Stimulated activated CD4-positive, alpha-beta T cell treated with anti-CD3 and anti-CD28 coated beads, Interleukin-15, amount 100 ng/mL, for 1 hour (primary cell): ENCODE data around the gene CETP.
"Not testable (repeated sequence)": the region's sequence is repeated elsewhere in the genome, so short reads cannot be mapped to it uniquely, and the experiment has no call there.

ENCODE experiments used
- DNase-seq, 2 donors: peaks; one replicate each; pipeline ENCODE4 v3.0.0-alpha.2; 2020; ENCODE audit warnings: low read depth in 1 of 2, low spot score in 1 of 2

The CETP gene

DNA sequence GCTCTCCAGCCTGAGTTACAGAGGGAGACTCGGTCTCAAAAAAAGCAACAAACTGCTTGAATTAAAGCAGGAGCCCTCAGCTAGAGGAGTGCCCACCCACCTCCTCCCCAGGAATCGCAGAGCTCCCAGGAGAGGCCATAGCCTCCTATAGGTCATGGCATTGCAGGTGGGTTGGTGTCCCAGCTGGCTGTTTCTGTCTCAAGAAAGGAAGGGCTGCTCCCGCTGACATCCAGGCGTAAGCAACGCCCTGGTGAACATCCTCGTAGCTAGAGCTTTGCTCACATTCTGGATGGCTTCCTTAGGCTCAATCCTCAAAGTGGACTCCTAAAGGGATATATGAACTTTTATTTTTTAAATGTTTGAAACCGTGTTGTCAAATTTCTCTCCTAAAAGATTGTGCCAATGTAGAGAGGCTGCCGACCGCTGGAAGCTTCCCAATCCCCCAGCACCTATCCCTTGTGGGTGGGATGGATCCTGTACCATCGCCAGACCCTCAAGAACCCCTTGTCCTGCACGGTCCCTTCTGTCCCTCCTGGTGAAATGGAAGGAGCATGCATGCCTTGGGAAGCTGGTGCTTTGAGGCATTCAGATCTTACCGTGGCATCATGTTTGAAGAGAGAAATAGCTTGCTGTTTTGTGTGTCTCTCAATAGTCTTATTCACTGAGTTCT is 33.5 kb downstream of the CETP start:
- DNase-seq, result no peak

DNA sequence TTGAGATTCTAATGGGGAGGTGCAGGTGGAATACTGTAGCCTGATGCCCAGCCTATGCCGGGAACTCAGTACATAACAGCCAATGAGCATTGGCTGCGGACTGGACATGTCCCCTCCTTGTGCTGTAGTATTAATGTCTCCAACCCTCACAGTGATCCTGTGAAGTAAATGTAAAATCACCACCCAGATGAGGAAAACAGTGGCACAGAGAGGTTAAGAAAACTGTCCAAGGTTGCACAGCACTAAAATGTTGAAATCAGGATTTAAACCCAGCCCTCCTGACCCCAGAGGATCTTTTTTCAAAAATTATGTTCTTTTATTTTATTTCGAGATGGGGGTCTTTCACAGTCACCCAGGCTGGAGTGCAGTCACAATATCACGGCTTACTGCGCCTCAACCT is 35.5 kb downstream of the CETP start:
- DNase-seq, result no peak

DNA sequence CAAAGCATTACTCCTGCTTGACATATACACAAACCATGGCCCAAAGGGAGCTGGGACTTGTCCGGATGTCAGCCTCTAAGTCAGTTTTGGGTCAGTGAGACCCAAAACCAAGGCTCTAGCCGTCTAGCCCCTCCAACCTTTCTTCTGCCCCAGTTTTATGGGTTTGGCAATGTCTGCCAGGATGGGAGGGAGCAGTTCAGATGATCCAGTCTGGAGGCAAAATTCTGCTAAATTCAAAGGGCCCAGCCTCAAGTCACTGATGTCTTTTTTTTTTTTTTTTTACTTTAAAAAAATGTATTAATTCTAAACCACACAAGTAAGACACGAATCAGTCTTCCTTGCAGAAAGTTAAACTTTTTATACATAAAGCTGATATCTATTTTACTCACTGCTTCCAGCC is 36.2 kb downstream of the CETP start:
- no peak for DNase-seq

DNA sequence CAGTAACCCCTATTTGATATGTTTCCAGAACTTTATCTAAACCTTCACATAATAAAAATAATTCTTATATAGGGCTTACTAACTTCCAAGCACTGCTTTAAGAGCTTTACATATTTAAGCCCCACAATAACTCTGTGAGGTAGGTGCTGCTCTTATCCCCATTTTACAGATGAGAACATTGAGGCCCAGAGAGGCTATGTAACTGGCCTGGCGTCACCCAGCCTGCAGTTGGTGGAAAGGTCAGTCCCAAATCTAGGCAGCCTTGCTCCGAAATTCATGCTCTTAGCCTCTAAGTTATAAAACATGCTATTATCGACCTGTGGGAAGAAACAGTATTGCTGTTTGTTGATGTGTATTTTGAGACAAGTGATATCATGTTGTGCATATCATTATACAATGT is 36.6 kb downstream of the CETP start:
- no peak for DNase-seq

DNA sequence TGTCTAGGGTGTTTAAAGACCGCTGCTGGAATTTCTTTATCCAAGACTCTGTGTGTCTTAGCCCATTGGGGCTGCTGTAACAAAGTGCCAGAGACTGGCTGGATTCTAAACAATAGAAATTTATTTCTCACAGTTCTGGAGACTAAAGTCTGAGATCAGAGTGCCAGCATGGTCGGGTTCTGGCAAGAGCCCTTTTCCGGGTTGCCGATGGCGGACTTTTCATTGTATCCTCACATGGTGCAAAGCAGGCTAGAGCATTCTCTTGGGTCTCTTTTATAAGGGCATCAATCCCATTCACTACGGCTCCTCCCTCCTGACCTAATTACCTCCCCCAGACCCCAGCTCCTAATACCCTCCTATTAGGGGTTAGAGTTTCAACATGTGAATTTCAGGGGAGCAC is 37.1 kb downstream of the CETP start:
- DNase-seq, result no peak

DNA sequence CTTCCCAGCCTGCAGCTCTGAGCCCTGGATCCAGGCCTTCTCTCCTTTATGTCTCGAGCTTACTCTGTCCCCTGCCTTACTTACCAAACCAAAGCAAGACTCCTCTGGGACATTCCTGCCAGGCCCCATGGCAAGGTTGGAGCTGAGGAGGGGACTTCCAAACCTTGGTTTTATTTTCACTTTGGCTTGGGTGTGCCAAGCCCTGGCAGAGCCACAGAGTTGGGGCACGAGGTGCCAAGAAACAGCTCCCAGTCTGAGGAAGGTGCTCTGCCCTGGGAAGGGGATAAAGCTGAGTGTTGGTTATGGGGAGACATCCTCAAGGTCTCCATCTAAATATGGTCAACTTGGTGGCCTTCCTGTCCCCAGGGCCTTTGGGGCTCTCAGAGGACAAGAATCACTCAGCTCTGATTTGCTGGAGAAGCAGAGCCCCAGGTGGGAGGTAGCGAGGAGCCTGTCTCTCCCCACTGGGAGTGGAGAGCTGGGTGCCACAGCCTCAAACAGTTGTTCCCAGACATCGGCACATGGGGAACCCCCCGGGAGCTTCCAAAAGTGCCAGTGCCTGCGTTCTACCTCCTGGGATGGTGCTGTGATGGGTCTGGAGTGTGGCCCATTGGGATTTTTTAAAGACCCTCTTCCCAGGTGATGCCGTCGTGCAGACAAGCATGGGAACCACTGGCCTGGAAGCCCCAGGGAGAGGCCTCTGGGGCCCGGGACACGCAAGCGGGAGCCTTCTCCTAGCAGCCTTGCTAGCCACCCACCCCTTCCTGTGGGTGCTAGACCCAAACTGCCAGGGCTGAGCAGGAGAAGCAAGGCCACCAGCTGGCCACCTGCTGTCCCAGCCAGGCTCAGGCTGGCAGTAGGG is 37.9 kb downstream of the CETP start:
- DNase-seq, result no peak

DNA sequence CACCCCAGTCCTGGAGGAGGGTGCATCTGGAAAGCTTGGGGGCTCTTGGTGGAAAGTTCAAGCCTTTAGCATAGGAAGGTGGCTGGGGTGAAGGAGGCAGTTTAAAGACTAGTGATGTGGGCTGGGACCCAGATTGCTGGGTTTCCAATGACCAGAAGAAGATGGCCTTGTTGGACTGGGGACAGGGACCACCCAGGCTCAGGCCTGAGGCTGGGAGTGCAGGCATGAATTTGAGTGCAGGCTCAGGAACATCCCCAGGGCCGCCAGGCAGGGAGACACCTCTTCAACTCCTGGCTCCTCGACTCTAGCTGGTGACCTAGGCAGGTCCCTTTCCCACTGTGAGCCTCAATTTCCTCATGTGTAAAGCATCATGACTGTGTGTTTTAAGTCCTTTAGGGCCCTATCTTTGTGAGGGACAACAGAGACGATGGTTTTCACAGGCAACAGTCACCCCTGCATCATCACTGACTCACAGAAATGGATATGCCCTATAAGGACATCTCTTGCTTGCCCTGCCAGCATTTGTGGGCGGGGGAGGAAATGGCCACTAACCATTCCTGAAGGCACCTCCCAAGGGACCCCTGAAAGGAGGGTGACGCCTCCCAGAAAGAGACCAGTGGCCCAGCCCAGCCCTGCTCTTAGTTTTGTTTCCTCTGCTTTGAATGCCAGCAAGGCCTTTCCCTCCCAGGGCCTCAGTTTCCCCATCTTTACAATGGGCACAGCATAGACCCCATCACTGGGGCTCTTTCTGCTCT is 38.7 kb downstream of the CETP start:
- no peak for DNase-seq

DNA sequence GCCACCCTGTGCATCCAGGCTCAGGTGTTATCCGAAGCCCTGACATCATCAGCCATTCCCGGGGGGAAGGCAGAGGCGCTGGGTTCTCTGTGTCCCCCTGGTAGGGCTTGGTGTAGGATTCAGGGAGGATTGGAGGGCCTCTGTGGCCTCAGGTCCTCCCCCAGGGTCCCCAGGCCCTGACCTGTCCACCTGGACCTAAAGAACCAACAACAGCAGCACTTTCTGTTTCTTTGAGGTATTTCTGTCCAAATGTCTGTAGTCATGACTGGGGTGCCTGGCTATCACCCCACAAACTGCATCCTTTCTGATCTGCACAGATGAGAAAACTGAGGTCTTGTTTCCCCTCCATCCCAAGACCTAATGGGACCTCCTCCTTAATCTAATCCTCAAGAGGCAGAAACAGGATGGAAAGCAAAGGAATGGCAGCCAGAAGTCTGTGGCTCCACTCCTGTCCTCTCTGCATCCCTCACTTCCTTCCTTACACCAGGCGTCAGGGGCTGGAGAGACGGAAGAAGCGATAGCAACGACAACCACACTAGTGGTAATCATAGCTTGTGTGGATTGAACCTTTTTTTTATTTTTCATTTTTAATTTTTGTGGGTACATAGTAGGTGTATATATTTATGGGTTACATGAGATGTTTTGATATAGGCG is 39.4 kb downstream of the CETP start:
- no peak for DNase-seq

DNA sequence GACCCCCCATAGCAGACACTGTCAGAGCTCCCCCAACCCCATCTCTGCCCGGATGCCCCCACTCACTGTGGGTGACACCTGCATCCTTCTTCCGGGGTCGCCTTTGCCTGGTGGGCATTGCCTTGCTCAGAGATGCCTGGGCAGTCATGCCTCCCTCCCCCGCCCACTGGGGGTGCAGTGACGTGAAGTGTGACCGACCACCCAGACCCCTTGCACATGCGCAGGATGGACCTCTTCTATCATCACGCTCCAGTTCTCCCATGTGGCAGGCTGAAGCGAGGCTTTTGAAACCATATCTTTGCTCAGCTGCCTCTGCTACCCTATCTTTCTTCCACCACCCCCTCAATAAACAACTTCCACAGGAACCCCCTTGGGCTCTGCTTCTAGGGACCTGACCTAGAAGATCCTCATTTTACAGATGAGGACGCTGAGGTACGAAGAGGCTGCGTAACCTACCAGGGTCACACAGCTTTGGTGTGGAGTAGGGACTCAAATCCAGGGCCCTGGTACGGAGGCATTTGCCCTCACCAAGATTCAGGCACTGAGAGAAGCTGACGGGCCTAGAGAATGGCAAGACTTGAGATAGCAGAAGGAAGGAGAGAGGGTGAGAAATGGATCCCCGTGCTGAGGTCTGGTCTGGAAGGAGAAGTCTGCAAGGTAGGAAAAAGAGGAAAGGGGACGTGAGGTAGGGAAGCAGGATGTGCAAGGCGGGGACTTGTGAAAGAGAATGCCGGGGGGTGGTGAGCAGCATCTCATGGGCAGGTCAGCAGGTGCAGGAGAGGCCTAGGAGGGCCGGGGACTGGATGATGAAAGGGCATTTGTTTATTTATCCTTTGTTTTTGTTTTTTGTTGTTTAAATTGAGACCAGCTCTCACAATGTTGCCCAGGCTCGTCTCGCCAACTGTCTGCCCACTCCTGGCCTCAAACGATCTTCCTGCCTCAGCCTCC is 42.0 kb downstream of the CETP start:
- DNase-seq, result no peak

DNA sequence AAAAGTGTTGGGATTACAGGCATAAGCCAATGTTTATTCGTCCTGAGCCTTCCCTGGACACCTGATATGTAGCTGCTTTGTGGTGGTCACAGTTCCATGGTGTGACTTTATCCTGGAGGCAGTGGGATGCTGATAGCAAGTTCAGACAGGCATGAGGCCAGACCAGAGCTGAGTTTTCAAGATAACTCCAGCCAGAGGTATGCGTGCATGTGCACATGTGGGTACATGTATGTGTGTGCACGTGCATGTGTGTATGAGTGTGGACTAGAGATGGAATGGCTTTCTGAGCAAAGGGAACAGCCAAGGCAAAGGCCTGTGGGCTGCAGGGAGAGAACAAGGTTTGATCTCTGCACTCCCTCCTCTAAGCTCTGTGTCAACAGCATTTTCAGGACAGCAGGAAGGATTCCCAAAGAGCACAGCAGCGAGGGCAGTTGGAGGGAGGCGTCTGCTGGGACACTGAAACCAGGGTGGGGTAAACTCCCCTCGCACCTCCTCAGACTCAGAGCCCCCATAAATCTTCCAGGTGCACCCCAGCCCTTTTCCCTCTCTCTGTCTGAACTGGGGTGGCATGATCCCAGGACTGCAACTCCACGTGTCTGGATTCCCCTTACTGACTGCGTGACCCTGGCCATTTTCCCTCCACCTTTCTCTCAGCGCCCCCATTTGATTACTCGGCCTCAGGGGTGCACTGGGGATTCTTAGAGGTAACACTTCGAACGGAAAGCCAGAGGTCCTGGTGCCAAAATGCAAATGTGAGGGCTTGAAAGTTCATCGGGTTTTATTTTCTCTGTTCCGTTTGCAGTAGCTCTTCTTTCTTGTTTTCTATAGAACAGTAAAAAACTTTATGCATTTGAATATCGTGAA is 42.9 kb downstream of the CETP start:
- DNase-seq, result no peak

DNA sequence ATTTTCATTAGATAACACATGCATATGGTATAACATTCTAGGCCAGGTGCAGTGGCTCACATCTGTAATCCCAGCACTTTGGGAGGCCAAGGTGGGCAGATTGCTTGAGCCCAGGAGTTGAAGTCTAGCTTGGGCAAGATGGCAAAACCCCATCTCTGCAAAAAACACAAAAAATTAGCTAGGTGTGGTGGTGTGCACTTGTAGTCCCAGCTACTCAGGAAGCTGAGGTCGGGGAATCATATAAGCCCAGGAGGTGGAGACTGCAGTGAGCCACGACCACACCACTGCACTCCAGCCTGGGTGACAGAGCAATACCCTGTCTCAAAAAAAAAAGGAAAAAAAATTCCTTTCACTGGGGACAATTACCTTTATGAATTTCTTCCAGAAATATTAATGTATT is 43.8 kb downstream of the CETP start:
- not testable (repeated sequence) for DNase-seq

DNA sequence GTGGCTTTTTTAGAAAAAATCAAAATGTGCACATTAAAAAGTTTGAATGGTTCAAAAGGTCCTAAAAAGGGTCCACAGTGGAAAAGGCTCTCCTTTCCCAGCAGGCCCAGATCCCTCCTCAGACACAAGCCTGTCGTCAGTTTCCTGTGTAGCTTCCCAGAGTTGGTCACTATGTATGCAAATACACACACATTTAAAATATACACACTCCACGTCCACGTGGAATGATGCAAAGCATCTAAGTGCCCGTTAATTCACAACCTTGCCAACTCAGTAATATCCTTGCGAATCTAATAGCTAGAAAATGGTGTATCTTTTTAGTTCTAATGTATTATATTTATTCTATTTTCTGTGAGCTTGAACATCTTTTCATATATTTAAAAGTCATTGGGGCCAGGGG is 45.3 kb downstream of the CETP start:
- no peak for DNase-seq

DNA sequence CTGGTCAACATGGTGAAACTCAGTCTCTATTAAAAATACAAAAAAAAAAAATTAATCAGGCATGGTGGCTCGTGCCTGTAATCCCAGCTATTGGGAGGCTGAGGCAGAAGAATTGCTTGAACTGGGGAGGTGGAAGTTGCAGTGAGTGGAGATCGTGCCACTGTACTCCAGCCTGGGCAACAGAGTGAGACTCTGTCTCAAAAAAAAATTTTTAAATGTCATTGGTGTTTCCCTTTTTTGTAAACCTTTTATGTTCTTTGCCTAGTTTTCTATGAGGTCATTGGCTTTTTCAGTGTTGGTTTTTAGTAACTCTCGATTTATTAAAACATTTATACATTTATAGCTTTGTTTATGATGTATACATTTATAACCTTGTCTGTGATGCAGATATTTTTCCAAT is 45.8 kb downstream of the CETP start:
- DNase-seq, result no peak

DNA sequence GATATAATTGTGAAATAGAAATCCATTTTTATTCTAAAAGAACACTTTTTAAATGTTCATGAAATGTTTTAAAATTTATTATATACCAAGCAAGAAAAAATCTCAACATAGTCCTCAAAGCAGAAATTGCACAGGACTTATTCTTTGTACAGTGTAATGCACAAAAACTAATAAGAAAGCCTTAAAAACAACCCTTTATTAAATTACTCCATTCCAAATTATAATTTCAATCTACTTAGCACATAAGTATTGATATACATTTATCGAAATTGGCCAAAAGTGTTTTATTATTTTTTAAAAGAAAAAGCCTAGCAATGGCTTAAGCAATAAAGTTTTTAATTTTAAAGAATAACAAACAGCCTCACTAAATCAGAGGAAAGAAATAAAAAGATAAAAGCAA is 46.7 kb downstream of the CETP start:
- DNase-seq, result no peak

DNA sequence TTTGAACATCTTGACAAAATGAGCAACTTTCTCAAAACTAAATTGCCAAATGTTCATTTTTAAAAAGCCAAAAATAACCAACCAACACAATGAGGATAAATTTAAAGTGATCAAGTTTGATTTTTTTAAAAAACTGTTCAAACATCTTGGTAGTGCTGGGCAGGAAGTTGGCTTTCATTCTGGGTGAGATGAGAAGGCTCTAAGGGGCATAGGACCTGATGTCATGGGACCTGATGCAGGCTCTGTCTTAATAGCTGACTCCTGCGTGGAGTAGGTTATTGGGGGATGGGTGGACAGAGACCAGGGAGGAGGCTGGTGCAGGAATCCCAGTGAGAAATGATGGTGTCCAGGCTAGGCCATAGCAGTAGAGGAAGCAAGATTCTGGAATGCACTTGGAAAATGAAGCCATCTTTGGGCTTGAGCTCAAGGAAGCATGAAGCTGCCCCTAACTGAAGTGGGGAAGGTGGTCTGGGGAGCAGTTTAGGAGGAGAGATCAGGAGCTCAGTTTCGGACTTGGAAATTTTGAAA is 48.0 kb downstream of the CETP start:
- no peak for DNase-seq

DNA sequence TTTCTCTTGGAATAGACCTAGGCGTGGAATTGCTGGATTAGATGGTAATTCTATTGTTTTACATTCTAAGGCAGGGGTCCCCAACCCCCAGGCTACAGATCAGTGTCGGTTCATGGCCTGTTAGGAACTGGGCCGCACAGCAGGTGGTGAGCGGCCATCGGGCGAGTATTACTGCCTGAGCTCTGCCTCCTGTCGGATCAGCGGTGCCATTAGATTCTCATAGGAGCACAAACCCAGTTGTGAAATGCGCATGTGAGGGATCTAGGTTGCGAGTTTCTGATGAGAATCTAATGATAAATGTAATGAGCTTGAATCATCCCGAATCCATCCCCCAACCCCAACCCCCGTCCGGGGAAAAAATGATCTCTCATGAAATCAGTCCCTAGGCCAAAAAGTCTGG is 50.6 kb downstream of the CETP start:
- no peak for DNase-seq

DNA sequence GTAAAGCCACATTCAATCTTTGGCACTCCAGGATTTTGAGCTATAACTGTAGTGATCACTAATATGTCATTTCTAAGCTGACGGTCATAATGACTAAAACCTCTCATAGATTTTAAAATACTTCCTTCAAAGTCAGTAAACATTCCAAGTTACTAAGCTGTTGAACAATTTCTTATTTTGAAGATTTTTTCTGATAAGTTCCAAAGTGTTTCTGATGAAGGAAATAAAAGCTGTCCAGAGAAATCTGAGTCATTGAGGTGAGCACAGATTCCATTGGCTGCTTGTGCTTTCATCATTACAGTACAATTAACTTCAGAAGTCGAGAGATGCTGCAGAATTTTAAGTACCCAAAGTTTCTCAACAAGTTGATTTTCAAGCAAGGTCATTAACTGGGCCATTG is 51.5 kb downstream of the CETP start:
- DNase-seq, result no peak

DNA sequence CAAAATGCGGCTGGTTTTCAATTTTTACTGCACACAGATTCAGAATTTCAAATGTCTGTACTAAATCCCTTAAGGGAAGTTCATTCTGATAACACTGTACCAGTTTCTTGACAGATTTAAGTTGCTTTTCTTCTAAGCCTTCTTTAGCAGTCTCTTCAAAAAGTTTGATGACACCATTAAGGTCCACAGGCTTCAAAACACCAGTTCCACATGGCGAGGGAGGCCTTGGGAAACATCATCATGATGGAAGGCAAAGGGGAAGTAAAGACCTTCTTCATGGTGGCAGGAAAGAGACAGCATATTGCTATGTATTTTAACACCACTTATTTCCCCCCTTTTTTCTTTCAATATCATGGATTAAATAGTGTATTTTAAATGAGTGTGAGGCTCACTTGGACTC is 52.2 kb downstream of the CETP start:
- no peak for DNase-seq

DNA sequence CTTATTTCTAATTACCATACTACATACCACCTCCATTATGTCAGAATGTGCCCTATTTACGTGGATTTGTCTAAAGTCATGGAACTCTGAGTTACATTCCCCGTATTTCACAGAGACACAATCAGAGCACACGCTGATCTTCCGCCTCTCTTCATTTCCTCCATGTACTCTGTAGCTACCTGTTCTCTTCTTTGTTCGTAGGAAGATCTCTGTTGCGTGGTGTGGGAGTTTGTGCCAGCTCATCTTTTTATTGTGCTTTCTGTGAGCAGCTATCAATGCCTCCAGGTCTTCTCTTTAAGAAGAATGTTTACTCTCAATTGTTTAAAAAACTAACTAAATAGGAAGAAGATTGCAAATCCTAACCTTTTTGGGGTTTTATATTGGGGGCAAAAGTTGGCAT is 54.6 kb downstream of the CETP start:
- no peak for DNase-seq
